Measurements from ENCODE around the gene KIAA0825.

DNA sequence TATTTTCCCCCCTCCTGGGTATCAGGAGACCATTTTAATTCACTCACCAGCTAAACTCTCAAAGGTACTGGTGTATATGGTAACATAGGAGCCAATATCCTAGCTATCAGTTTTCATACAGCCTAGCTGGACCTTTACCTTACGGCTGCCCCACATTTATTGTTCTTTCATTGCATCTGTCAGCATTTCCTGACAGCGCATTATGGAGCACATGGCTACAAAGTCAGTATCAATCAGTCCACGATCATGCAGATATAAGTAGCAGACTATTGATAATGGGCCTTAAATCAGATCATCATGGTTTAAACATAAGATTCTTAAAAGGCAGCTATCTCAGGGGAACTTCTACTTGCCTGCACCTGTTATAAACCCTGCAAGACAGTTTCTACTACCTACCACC, 304.7 kb downstream of the KIAA0825 start:
- TF ChIP-seq, protein P1, sequence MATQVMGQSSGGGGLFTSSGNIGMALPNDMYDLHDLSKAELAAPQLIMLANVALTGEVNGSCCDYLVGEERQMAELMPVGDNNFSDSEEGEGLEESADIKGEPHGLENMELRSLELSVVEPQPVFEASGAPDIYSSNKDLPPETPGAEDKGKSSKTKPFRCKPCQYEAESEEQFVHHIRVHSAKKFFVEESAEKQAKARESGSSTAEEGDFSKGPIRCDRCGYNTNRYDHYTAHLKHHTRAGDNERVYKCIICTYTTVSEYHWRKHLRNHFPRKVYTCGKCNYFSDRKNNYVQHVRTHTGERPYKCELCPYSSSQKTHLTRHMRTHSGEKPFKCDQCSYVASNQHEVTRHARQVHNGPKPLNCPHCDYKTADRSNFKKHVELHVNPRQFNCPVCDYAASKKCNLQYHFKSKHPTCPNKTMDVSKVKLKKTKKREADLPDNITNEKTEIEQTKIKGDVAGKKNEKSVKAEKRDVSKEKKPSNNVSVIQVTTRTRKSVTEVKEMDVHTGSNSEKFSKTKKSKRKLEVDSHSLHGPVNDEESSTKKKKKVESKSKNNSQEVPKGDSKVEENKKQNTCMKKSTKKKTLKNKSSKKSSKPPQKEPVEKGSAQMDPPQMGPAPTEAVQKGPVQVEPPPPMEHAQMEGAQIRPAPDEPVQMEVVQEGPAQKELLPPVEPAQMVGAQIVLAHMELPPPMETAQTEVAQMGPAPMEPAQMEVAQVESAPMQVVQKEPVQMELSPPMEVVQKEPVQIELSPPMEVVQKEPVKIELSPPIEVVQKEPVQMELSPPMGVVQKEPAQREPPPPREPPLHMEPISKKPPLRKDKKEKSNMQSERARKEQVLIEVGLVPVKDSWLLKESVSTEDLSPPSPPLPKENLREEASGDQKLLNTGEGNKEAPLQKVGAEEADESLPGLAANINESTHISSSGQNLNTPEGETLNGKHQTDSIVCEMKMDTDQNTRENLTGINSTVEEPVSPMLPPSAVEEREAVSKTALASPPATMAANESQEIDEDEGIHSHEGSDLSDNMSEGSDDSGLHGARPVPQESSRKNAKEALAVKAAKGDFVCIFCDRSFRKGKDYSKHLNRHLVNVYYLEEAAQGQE (IDR thresholded peaks at IDR 0.05; ENCODE audit: unreplicated experiment), result no peak
- TF ChIP-seq, protein P2, sequence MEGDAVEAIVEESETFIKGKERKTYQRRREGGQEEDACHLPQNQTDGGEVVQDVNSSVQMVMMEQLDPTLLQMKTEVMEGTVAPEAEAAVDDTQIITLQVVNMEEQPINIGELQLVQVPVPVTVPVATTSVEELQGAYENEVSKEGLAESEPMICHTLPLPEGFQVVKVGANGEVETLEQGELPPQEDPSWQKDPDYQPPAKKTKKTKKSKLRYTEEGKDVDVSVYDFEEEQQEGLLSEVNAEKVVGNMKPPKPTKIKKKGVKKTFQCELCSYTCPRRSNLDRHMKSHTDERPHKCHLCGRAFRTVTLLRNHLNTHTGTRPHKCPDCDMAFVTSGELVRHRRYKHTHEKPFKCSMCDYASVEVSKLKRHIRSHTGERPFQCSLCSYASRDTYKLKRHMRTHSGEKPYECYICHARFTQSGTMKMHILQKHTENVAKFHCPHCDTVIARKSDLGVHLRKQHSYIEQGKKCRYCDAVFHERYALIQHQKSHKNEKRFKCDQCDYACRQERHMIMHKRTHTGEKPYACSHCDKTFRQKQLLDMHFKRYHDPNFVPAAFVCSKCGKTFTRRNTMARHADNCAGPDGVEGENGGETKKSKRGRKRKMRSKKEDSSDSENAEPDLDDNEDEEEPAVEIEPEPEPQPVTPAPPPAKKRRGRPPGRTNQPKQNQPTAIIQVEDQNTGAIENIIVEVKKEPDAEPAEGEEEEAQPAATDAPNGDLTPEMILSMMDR (conservative IDR thresholded peaks at IDR 0.05; ENCODE audit: low read depth in 2 of 2), result no peak

Data from GM23338 (cell line).